SU-DHL-6 (cell line): ENCODE data around the gene MAP3K21.

ENCODE experiments used
- H2AFZ ChIP-seq: fragments of 200-600 bp; sonication (generic); 2 replicates; pipeline ENCODE4 v1.6.1; 2014; ENCODE audit warnings: low read depth, mild to moderate bottlenecking, moderate library complexity, mixed read lengths, antibody characterized with exemption, low read length; ENCODE audit not compliant: severe bottlenecking
- H3F3A ChIP-seq: fragments of 200-600 bp; shearing (Covaris generic); 2 replicates; pipeline ENCODE4 v1.6.0; 2016; ENCODE audit warnings: antibody characterized with exemption, mild to moderate bottlenecking; ENCODE audit not compliant: insufficient read depth
- H3K27ac ChIP-seq: fragments of 200-600 bp; sonication (generic); 2 replicates; pipeline ENCODE4 v1.5.1; 2016; ENCODE audit warnings: low read depth, mild to moderate bottlenecking, low read length, moderate library complexity, mixed read lengths
- H3K27me3 ChIP-seq: fragments of 200-600 bp; sonication (generic), shearing (Covaris generic); 2 replicates; pipeline ENCODE4 v1.6.0; 2014; ENCODE audit warnings: mild to moderate bottlenecking, low read length
- H3K36me3 ChIP-seq: fragments of 200-600 bp; sonication (generic); 2 replicates; pipeline ENCODE4 v1.6.1; 2014; ENCODE audit warnings: mild to moderate bottlenecking, low read length, mixed read lengths
- H3K4me2 ChIP-seq: fragments of 300-600, 200-600 bp; shearing (Covaris generic), sonication (generic); 2 replicates; pipeline ENCODE4 v1.6.0; 2014; ENCODE audit warnings: low read length, low read depth, mild to moderate bottlenecking; ENCODE audit not compliant: poor library complexity, severe bottlenecking
- H3K4me3 ChIP-seq: fragments of 200-600 bp; sonication (generic); 2 replicates; pipeline ENCODE4 v1.5.1; 2014; ENCODE audit warnings: antibody characterized with exemption, low read length, mild to moderate bottlenecking, mixed read lengths; ENCODE audit not compliant: insufficient read depth, poor library complexity, severe bottlenecking
- H3K79me2 ChIP-seq: fragments of 200-600 bp; sonication (generic); 2 replicates; pipeline ENCODE4 v1.6.1; 2014; ENCODE audit warnings: mild to moderate bottlenecking, low read length, moderate library complexity; ENCODE audit not compliant: insufficient read depth
- H3K9ac ChIP-seq: fragments of 200-600 bp; sonication (generic); 2 replicates; pipeline ENCODE4 v1.7.0; 2014; ENCODE audit warnings: mild to moderate bottlenecking, low read length
- H3K9me2 ChIP-seq: fragments of 200-600 bp; sonication (generic); replicated peaks from 2 replicates; pipeline ENCODE4 v1.6.1; 2014; ENCODE audit warnings: low read length; ENCODE audit not compliant: insufficient read depth
- H3K9me3 ChIP-seq: fragments of 200-600 bp; sonication (generic); 2 replicates; pipeline ENCODE4 v1.6.1; 2014; ENCODE audit warnings: low read length, mixed read lengths; ENCODE audit not compliant: insufficient read depth
- H4K20me1 ChIP-seq: fragments of 200-600 bp; sonication (generic); 2 replicates; pipeline ENCODE4 v1.6.1; 2014; ENCODE audit warnings: low read depth, mild to moderate bottlenecking, antibody characterized with exemption, low read length, moderate library complexity, mixed read lengths
- EZH2phosphoT487 ChIP-seq: fragments of 200-600 bp; sonication (generic), shearing (Covaris generic); conservative IDR thresholded peaks from 2 replicates; pipeline ENCODE4 v1.6.1; 2018; ENCODE audit warnings: mild to moderate bottlenecking, antibody characterized with exemption, low read length, moderate library complexity, mixed read lengths
- TF ChIP-seq, protein P1 (sequence below): fragments of 200-600 bp; sonication (generic); IDR thresholded peaks from one replicate; pipeline ENCODE4 v1.5.1; 2017; ENCODE audit warnings: antibody characterized with exemption, mild to moderate bottlenecking, low read length, moderate library complexity; ENCODE audit not compliant: insufficient read depth, poor library complexity, severe bottlenecking

Gene MAP3K21

DNA sequence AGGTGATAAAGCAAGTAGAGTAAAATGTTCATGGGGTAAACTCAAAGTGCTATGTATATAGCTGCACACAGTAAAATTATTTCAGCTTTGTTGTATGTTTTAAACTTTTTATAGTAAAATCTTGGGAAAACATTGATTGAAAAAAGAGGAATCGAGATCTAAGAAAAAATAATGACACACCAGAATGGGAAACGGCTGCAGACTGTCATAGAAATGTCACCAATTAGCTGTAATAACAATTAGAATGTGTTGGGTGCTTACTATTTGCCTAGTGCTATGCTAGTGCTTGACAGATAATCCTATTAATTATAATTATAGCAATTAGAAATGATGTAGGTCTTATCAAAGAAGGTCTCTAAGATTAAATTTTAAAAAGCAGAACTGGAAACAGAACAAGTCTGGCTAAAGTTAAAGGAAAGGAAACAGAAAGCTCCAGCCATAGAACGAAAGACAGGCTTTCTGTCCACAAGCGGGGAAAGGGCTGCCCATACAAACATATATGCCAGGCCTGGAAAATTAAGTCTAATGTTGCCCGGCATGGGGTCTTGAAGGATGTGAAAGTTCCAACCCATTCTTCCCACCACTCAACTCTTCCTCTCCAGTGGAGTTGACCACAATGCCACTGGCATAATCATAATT lies 37.0 kb upstream of the MAP3K21 start:
- Histone ChIP-seq H3K4me3 (no peak overlapping the region), H3K79me2 (peaks cover 4% of the 10 kb centered on the region; the same call in 1 of the 2 replicates), H3K27me3 (no peaks in the 10 kb centered on the region), H3K9ac (no peak overlapping the region), H3K9me2 (no peaks in the 10 kb centered on the region), H3K4me2 (no peak overlapping the region), H3K27ac (no peak overlapping the region), H3K9me3 (no peaks in the 10 kb centered on the region), H4K20me1 (0 out of 2 replicates have a peak, but pooled peaks cover 4% of the 10 kb centered on the region), H3F3A (no peaks in the 10 kb centered on the region), H2AFZ (no peak overlapping the region), H3K36me3 (no peaks in the 10 kb centered on the region)
- TF ChIP-seq, protein P1, sequence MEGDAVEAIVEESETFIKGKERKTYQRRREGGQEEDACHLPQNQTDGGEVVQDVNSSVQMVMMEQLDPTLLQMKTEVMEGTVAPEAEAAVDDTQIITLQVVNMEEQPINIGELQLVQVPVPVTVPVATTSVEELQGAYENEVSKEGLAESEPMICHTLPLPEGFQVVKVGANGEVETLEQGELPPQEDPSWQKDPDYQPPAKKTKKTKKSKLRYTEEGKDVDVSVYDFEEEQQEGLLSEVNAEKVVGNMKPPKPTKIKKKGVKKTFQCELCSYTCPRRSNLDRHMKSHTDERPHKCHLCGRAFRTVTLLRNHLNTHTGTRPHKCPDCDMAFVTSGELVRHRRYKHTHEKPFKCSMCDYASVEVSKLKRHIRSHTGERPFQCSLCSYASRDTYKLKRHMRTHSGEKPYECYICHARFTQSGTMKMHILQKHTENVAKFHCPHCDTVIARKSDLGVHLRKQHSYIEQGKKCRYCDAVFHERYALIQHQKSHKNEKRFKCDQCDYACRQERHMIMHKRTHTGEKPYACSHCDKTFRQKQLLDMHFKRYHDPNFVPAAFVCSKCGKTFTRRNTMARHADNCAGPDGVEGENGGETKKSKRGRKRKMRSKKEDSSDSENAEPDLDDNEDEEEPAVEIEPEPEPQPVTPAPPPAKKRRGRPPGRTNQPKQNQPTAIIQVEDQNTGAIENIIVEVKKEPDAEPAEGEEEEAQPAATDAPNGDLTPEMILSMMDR = no peak
- TF ChIP-seq EZH2phosphoT487 = no peak

DNA sequence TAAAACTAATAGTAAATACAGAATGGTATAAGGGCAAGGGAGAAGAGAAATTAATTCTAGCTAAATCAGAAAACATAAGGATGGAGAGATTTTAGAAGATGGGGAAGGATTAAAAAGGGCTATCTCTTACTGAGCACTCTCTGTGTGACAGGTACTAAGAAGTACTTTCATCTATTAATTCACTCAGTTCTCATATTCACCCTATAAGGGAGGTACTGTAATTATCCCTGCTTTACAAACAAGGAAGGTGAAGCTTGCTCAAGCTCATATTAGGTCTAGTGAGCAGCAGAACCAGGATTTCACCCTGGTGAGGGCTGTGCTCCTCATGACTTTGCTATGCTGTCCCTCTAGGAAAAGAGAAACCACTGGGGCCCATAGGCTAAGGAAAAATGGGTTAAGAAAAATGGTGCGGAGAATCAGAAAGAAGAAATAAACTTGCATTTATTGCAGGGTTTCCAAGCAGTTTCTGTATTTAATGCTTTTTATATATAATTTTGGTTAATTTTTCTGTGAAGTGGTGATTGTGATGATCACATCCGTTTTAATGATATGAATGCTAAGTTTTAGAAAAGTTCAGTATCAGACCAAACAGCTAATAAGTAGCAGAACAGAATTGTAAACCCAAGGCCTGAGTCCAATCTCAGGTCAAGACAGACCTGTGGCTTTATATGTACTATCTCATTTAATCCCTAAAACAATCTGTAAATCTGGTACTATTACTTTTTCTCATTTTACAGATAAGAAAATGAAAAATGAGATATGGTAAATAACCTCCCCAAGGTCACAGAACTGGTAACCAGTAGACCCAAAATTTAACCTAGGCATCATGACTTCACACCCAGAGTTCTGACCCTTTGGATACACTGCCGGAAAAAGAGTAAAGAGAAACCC lies 33.7 kb upstream of the MAP3K21 start:
- H3K9me3 ChIP-seq = no peaks in the 10 kb centered on the region
- H2AFZ ChIP-seq = no peak overlapping the region
- no peaks in the 10 kb centered on the region for H3K36me3 ChIP-seq
- H4K20me1 ChIP-seq = 0 out of 2 replicates have a peak, but pooled peaks cover 4% of the 10 kb centered on the region
- no peaks in the 10 kb centered on the region for H3K27me3 ChIP-seq
- peaks cover 4% of the 10 kb centered on the region; the same call in 1 of the 2 replicates for H3K79me2 ChIP-seq
- no peaks in the 10 kb centered on the region for H3K9me2 ChIP-seq
- no peak overlapping the region for H3K4me3 ChIP-seq
- no peaks in the 10 kb centered on the region for H3F3A ChIP-seq
- no peak for TF ChIP-seq EZH2phosphoT487
- TF ChIP-seq, protein P1 = no peak
- no peak overlapping the region for H3K27ac ChIP-seq
- H3K9ac ChIP-seq = no peak overlapping the region
- H3K4me2 ChIP-seq = no peak overlapping the region

DNA sequence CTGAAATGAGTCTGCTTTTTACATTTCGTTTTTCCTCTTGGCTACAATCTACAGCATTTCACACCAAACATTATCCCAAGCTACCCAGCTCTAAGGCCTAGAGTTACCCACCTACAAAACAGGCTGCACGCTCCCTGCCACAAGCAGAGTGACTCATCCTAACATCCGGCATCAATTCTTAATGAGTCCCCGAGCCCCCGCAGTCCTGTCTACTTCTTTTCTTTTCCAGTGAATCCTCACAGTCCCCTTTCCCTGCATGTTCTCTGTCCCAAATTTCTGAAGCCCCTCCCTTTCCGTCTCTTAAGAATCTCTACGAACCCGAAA lies 32.6 kb upstream of the MAP3K21 start:
- H3K9me3 ChIP-seq = no peaks in the 10 kb centered on the region
- H2AFZ ChIP-seq = peak overlapping the region; percentile 79
- H3K9me2 ChIP-seq = no peaks in the 10 kb centered on the region
- H3K36me3 ChIP-seq = no peaks in the 10 kb centered on the region
- H3F3A ChIP-seq = no peaks in the 10 kb centered on the region
- H3K79me2 ChIP-seq = peaks cover 4% of the 10 kb centered on the region; the same call in 1 of the 2 replicates
- no peak overlapping the region for H3K27ac ChIP-seq
- peak overlapping the region; percentile 62 for H3K9ac ChIP-seq
- no peak for TF ChIP-seq EZH2phosphoT487
- TF ChIP-seq, protein P1 = no peak
- H3K27me3 ChIP-seq = no peaks in the 10 kb centered on the region
- 0 out of 2 replicates have a peak, but pooled peaks cover 4% of the 10 kb centered on the region for H4K20me1 ChIP-seq
- H3K4me2 ChIP-seq = peak overlapping the region; percentile 65
- peak overlapping the region; percentile 63 for H3K4me3 ChIP-seq
